Fibroblast of villous mesenchyme (primary cell): ENCODE results near the gene CCDC148. TPM values are rescaled to one million over a fixed set of nuclear protein-coding genes. Genes with fewer than 3 reads are reported as not detected.

Experiments used
- DNase-seq: peaks from one replicate; pipeline ENCODE4 v3.0.0-alpha.2; 2010; ENCODE audit warnings: low read depth
- H3K4me3 ChIP-seq: 2 replicates; pipeline ENCODE4 v1.5.1; 2011; ENCODE audit warnings: low read depth, mild to moderate bottlenecking, low read length
- total RNA-seq: library from RNA; depleted of rRNA; stranded (reverse); fragments of >200 nt; gene quantifications from 2 replicates; pipeline ENCODE4 v1.2.3, GENCODE V29; 2012
- TF ChIP-seq, protein P1 (sequence below): IDR thresholded peaks from 2 replicates; pipeline ENCODE4 v1.5.1; 2012; ENCODE audit warnings: low read depth, mild to moderate bottlenecking, low read length; ENCODE audit not compliant: insufficient read depth

CCDC148 gene
- total RNA-seq, 1 donor: 2.6 TPM

DNA sequence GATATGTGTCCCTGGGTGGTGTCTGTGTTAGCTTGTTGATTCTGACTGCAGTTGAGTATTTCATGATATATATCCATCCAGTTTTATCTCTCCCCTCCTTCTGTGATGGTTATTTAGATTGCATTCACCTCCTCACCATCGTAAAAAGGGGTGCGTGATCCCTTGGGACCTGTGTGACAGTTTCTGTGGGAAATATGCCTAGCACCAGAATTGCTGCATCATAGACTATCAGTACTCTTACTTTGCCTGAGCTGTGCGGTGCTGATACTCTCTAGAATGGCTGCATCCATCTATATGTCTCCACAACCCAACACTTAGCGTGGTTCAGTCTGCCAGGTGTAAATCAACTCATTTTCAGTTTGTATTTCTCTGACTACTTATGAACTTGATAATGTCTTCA, 34.5 kb upstream of the CCDC148 start:
- TF ChIP-seq, protein P1, sequence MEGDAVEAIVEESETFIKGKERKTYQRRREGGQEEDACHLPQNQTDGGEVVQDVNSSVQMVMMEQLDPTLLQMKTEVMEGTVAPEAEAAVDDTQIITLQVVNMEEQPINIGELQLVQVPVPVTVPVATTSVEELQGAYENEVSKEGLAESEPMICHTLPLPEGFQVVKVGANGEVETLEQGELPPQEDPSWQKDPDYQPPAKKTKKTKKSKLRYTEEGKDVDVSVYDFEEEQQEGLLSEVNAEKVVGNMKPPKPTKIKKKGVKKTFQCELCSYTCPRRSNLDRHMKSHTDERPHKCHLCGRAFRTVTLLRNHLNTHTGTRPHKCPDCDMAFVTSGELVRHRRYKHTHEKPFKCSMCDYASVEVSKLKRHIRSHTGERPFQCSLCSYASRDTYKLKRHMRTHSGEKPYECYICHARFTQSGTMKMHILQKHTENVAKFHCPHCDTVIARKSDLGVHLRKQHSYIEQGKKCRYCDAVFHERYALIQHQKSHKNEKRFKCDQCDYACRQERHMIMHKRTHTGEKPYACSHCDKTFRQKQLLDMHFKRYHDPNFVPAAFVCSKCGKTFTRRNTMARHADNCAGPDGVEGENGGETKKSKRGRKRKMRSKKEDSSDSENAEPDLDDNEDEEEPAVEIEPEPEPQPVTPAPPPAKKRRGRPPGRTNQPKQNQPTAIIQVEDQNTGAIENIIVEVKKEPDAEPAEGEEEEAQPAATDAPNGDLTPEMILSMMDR: no peak
- DNase-seq: no peak
- H3K4me3 ChIP-seq: no peak overlapping the region

DNA sequence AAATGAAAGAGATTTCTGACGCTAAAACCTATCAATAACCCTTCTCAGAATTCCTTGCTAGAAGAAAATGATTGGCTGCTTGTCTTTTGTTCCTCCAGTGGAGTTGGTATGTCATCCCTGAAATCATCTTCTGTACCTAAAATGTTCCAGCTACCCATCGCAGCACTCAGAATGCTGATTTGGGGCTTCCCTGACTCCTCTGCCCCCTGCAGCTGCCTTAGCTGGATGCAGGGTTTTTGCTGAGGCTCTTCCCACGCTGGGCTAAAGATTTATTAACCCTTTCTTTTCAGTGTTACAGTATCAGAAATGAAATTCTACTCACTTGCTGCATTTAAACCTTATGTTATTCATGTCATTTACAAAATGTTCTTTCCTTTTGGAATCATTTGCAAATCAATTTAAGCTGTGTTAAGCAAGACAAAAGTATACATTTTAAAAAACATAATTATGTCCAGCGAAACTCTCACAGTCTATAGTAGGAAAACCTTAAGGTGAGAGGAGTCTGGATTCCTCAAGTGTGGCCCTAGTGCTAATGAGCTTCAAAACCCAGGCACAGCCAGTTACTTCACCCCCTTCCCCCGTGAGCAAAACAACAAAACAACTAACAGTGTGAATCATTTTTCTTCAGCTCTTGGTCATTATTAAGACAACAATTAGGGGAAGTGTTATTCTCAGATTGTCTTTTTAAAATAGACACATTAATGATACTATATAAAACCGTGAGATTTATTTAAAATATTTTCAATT, 33.0 kb upstream of the CCDC148 start:
- TF ChIP-seq, protein P1: no peak
- DNase-seq: no peak
- H3K4me3 ChIP-seq: no peak overlapping the region

DNA sequence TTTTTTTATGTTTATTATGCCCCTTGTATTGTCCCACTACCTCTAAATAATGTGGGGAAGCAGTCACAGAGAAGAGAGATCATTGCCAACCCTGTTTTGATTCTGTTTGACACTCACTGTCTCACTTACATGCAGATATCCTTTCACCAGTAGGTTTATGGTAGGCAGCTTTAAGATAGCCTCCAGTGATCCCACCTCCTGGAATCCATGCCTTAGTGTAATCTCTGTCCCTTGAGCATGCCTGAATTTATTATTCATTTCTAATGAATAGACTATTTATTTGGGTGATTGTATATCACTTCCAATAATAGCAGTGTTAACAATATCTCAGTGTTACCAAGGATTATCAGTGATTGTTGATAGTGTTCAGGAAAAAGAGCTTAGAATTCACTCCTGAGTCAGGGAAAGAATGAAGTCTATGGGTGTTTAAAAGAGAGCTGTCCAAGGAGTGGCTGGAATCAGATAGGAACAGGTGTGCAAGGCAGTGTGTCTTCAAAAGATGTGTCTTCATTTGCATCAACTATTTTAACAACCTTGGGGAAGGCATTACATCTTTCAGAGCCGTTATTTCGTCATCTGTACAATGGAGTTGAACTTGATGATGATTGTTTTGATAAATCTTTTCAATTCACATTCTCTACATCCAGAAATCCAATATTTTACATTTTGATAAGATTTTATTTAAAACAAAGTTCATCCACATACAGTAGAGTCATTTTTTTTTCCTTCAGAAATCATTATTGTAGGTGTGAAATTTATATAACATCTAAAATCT, 32.1 kb upstream of the CCDC148 start:
- no peak overlapping the region for H3K4me3 ChIP-seq
- DNase-seq: no peak
- TF ChIP-seq, protein P1: no peak

DNA sequence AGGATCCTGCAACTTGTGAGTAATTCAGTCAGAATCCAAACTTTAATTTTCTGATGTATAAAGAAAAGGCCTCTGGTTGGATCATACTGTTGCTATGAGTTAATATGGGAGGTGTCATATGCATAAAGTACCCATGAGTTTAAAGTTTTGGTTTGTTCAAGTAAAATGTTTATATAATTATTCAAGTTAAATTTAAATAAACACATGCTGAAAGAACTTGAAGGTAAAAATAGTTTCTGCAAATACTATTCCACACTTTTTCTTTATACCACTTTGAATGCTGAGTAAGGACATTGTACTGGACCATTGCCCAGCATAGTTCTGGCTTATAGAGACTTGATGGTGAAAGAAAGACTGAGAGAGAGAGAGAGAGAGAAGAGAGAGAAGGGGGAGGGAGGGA, 30.9 kb upstream of the CCDC148 start:
- peak; percentile 57 for DNase-seq
- TF ChIP-seq, protein P1: no peak
- no peak overlapping the region for H3K4me3 ChIP-seq

DNA sequence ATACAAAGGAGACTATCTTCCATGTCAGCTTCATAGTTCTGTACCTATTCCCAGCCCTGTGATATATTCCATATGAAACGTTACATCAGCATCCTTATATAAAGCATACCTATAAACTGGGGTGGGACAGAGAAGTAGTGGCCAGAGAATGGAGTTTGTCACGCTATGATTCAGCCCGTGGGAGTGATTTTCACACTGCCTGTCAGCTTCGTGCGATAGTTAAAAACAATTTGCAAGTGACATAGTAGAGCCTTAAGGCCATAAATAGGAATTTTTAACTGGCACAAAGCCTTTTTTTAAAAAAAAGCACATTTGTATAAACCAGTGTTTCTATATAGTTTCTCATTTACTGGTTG, 30.4 kb upstream of the CCDC148 start:
- TF ChIP-seq, protein P1: no peak
- no peak overlapping the region for H3K4me3 ChIP-seq
- peak; percentile 50 for DNase-seq

DNA sequence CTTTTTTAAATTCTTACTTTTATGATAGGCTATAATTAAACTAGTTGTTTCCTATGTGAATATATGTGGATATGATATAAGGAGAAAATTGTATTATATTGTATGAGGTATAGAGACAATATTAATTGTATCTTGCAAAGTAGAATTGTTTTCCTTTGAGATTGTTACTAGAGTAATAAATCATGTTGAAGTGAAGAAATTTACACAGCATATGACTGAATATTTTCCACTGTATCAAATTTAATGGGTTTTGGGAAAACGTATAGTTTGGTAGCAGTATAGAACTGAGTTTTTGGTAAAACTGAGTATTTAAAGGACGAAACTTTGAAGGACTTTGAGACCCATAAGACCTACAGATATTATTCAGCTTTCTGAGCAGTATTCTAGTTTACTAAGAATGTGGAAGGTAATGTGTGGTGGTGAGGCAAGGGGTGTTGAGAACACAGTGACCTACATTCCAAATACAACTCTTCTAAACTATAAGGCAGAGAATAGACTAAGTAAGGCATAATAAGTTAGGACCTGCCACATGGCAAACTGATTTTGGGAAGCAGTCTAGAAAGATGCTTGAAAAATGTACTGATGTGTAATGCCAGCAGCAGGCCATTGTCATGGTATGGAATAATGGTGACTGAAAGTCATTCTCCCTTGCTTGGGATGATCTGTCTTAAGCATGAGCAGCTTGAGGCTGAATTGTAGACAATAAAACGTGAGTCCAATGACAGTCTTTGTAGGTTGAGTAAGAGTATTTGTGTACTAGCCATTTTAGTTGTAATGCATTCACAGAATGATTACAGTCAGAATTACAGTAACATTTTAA, 29.8 kb upstream of the CCDC148 start:
- DNase-seq: no peak
- TF ChIP-seq, protein P1: no peak
- H3K4me3 ChIP-seq: no peak overlapping the region
